NT2/D1 (cell line): ENCODE results near the gene CCDC142.

Experiments used
- YY1 ChIP-seq: IDR thresholded peaks from 2 replicates; pipeline ENCODE4 v1.6.1; 2011; ENCODE audit not compliant: insufficient read length, insufficient read depth
- ZNF274 ChIP-seq: IDR thresholded peaks from 2 replicates; pipeline ENCODE4 v1.6.1; 2011; ENCODE audit warnings: mild to moderate bottlenecking, low read depth, low read length

DNA sequence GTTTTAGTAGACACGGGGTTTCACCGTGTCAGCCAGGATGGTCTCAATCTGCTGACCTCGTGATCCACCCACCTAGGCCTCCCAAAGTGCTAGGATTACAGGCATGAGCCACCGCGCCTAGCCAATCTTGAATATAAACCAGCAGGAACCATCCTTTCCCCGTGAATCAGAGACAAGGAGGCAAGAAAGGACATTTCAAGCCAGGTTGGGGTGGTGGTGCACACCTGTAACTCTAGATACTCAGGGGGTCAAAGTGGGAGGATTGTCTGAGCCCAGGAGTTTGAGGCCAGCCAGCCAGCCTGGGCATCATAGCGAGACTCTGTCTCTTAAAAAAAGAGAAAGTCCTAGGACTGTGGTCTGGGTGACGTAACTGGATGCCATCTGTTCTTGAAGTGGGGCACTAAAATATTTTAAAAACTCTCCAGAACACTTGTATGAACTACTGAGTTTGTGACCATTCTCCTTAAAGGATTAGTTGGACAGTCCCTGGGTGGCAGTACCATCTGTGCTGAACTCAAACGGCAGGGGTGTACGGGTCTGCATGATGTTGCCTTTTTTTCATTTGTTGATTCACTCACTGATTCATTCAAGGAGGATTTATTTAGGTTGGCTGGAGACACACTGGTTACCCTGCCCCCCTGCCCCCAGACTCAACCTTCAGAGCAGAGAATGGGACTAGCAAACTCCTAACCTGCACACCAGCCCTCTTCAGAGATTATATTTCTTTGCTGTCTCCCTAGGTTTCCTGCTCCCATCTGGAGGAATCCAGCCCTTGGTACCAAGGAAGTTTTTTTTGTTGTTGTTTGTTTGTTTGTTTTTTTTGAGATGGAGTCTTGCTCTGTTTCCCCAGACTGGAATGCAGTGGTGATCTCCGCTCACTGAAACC, 28.5 kb upstream of the CCDC142 start:
- TF ChIP-seq ZNF274: no peak
- TF ChIP-seq YY1: no peak
